SK-N-SH (cell line): ENCODE data around the gene ANKRD16.

Experiments used
- RAD21 ChIP-seq: IDR thresholded peaks from 2 replicates; pipeline ENCODE4 v1.6.1; 2012; ENCODE audit warnings: mild to moderate bottlenecking, low read length
- RXRA ChIP-seq: IDR thresholded peaks from 2 replicates; pipeline ENCODE4 v1.4.0; 2012; ENCODE audit warnings: low read depth, mild to moderate bottlenecking, borderline replicate concordance
- TEAD4 ChIP-seq: IDR thresholded peaks from 2 replicates; pipeline ENCODE4 v1.4.0; 2012; ENCODE audit warnings: mild to moderate bottlenecking, borderline replicate concordance; ENCODE audit not compliant: insufficient read depth
- USF2 ChIP-seq: fragments of 150-350 bp; IDR thresholded peaks from 2 replicates; pipeline ENCODE4 v1.6.1; 2017; ENCODE audit warnings: antibody characterized with exemption, low read length, low read depth, borderline replicate concordance
- TF ChIP-seq, protein P1 (sequence below): fragments of 200-600 bp; sonication (generic); IDR thresholded peaks from 2 replicates; pipeline ENCODE4 v1.6.1; 2017; ENCODE audit warnings: antibody characterized with exemption, mild to moderate bottlenecking, moderate library complexity

DNA sequence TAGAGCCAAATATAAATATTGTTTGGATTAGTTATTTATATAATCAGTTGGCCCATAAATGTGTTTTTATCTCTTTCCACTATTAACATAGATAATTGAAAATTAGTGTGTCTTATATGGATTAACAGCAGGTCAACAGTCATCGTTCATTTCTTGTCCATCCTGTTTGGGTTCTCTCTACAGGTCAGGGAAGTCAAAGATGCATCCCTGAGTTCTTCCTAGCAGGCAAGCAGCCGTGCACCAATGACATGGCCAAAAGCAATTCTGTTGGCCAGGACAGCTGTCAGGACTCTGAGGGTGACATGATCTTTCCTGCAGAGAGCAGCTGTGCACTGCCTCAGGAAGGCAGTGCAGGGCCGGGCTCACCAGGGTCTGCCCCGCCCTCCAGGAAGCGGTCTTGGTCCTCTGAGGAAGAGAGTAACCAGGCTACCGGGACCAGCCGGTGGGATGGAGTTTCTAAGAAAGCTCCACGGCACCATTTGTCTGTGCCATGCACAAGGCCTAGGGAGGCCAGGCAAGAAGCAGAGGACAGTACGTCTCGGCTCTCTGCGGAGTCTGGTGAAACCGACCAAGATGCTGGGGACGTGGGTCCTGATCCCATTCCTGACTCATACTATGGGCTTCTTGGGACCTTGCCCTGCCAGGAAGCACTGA, 16.3 kb upstream of the ANKRD16 start:
- TF ChIP-seq RAD21 (no peak), USF2 (no peak), RXRA (no peak), TEAD4 (no peak)
- TF ChIP-seq, protein P1, sequence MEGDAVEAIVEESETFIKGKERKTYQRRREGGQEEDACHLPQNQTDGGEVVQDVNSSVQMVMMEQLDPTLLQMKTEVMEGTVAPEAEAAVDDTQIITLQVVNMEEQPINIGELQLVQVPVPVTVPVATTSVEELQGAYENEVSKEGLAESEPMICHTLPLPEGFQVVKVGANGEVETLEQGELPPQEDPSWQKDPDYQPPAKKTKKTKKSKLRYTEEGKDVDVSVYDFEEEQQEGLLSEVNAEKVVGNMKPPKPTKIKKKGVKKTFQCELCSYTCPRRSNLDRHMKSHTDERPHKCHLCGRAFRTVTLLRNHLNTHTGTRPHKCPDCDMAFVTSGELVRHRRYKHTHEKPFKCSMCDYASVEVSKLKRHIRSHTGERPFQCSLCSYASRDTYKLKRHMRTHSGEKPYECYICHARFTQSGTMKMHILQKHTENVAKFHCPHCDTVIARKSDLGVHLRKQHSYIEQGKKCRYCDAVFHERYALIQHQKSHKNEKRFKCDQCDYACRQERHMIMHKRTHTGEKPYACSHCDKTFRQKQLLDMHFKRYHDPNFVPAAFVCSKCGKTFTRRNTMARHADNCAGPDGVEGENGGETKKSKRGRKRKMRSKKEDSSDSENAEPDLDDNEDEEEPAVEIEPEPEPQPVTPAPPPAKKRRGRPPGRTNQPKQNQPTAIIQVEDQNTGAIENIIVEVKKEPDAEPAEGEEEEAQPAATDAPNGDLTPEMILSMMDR = no peak
